Central memory CD4-positive, alpha-beta T cell (primary cell): Measurements from ENCODE around the gene TYW1.
"Not testable (repeated sequence)": the region's sequence is repeated elsewhere in the genome, so short reads cannot be mapped to it uniquely, and the experiment has no call there.

Source experiments
- DNase-seq: peaks from one replicate; pipeline ENCODE4 v3.0.0; 2022

Gene TYW1

DNA sequence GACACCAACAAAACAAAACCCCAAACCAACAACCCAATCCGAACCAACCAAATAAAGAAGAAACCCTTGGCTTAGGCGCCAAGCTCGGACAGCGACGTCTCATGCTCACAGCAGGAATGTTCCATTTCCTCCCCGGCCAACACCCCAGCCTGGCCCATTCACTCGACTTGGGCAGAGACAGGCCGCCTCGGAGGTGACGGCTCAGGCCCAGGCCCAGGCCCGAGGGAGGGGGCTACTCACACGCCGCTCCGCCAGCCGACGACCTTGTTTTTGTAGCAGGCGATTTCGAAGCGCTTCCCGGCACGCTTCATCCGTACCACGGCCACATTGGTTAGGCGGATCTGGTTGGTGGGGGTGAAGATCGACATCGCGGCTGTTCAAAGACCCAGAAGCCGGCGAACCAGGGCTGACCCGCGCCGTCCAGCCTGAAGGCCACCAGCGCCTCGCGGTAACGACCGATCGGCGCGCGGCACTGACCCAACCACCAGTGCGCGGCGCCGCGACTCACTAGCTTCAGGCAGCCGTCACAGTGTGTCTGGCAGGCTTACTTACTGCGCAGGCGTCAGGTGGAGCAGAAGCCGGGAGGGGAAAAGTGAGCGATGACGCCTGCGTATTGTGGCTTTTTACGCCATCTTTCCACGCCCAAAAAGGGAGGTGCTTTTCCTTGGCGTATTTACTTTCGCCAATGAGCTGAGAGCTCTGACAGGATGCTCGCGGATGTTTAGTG, 1.4 kb upstream of the TYW1 start, which contains the start of gene SBDS:
Gene SBDS, minus strand, starts transcription at position 537 of the 727 bp plus-strand sequence. Its CDS starts 169 bp downstream, at position 368.
- DNase-seq, result peak; percentile 96

DNA sequence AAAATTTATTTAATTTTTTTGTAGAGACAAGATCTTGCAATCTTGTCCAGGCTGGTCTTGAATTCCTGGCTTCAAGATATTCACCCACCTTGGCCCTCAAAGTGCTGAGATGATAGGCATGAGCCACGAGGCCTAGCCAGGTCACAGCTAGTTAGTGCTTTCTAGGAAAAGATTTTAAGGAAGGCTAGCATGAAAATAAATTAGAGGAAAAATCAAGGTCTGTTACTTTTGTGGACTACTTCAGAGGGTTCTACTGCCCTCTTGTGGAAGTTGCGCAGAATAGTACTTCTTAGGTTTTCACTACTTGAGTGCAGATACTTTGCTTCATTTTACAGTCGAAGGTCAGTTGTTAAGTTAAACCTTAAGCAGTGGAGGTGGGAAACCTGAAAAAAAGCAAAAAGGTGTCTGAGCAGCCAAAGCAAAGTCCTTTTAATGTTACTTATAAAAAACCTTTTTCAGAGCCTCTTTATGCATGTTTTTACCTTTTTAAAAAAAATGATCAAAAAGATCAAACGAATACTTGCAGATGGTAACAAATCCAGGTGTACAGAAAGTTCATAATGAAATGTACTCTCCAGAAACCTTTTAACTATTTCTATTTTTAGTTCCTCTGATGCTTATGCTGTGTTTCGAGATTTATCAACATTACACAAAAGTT, 4.1 kb downstream of the TYW1 start:
- DNase-seq, result peak; percentile 34

DNA sequence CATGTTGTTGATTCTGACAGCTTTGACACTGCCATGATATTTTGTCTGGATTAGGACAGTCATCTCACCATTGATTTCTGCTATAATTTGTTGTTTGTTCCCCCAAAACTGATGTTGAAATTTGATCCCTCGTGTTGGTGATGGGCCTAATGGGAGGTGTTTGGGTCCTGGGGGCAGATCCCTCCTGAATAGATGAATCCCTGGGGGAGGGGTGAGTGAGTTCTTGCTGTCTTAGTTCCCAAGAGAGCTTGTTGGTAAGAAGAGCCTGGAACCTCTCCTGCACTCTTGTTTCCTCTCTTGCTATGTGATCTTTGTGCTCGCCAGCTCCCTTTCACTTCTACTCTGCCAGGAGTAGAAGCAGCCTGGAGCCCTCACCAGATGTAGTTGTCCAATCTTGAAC, 7.5 kb downstream of the TYW1 start:
- DNase-seq, result not testable (repeated sequence)

DNA sequence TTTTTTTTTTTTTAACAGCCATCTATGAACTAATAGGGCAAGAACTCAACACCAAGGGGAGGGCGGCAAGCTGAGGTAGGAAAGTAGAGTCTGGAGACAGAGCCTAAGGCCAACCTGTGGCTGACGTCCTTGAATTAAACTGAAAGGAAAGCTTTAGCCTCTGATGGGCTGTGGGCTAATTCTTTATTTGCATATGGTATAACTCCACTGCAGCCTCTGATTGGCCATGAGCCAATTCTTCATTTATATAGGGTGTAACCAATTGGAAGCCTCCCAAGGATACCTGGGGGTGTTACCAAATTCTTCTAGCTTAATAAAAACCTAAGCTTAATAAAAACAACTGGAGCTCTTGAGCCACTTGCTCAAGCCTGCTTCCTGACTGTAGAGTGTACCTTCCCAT, 10.3 kb downstream of the TYW1 start:
- no peak for DNase-seq

DNA sequence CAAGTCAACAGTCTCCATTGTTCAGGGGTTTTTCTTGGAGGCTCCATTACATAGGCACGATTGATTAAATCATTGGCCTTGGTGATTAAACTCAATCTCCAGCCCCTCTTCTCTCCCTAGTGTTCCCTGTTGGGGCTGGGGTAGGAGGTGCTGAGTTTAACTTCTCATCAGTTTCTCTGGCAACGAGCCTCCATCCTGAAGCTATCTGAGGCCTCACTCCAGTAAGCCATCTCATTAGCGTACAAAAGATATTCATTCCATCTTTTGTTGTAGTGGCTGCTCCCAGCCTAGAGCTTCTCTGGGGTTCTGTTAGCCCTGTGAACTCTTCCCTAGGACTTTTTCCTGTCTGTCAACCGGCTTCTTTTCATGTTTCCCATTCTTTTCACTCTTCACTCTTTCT, 11.6 kb downstream of the TYW1 start:
- no peak for DNase-seq

DNA sequence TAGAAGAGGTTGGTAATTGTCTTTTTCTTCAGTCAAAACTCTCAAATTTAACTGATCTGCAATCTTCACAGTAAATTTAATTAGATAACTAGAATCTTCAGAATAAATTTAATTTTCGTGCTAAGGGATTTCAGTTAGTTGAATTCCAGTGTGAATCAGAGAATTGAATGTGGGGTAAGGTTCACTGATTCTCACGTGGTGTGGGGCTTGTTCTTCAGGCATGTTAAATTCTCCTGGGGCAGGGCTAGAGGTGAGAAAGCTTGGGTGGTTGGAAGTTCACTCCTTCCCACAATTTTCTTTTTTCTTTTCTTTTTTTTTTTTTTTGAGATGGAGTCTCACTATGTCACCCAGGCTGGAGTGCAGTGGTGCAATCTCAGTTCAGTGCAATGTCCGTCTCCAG, 13.0 kb downstream of the TYW1 start:
- DNase-seq, result not testable (repeated sequence)

DNA sequence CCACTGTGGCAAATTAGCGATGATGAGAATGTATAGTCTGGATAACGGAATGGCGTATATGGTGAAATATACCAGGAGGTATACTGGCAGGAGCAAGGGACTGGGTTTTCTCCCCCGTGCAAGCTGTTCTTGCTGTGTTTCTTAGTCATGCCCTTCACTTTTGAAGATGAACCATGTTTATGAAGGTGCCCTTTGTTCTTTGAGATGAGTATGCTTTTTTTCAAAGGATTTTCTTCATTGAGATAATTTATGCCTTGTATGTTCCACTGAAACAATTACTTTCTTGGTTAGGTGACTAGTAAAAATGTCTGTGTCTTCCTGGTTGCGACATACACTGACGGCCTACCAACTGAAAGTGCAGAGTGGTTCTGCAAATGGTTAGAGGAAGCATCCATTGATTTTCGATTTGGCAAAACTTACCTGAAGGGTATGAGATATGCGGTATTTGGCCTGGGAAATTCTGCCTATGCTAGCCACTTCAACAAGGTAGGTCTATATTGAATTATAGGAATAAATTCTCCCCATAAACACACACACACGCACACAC, 17.5 kb downstream of the TYW1 start:
- DNase-seq, result not testable (repeated sequence)

DNA sequence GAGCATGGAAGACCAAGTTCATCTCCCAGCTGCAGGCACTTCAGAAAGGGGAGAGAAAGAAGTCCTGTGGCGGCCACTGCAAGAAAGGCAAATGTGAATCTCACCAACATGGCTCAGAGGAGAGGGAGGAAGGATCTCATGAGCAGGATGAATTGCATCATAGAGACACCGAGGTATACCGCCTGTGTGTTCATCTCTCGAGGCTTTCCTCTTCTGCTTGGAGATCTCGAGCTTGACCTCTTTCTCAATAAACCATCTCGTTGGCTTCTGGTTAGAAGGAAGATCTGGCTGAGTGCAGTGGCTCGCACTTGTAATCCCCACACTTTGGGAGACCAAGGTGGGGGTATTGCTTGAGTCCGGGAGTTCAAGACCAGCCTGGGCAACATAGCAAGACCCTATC, 21.3 kb downstream of the TYW1 start:
- not testable (repeated sequence) for DNase-seq

DNA sequence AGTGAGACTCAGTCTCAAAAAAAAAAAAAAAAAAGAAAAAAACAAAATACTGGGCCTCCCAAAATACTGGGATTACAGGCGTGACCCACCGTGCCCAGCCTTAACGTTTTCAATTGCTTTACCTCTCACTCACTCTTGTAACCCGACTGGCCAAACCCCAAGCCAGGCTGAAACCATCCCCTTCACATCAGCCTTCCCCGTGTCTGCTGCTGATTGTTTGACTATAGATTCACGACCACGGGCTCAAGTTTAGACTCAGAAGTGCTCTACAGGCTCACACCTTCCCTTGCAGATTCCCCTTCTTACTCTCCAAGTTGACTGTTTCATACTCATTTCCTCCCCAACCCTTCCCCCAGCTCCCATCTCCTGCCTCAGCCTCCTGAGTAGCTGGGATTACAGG, 22.3 kb downstream of the TYW1 start:
- DNase-seq, result no peak

DNA sequence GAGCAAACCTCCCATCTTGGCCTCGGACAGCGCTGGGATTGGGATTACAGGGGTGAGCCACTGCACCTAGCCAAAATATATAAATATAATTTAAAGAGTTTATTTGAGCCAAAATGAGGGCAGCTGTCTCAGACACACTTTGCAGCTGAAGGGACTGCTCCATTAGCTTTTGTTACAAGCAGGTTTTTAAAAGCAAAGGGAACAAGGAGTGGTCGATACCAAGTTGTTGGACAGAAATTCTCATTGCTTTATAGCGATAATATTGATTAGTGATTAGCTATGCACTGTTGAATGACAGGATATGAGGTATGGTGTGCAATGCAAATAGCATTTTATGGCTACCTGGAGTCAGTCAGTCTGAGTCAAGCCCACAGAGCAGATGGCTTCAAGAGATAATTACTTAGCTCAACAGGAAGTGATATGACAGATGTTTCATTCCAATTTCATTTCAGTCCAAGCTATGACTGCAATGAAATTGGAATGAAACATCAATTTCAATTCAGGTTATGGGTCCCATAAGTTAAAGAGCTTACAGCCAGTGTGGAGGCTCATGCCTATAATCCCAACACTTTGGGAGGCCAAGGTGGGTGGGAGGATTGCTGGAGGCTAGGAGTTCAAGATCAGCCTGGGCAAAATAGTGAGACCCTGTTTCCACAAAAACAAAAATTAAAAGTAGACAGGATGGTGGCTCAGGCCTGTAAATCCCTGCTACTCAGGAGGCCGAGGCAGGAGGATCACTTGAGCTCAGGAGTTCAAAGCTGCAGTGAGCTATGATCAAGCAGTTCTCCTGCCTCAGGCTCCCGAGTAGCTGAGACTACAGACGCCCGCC, 23.1 kb downstream of the TYW1 start:
- DNase-seq, result no peak

DNA sequence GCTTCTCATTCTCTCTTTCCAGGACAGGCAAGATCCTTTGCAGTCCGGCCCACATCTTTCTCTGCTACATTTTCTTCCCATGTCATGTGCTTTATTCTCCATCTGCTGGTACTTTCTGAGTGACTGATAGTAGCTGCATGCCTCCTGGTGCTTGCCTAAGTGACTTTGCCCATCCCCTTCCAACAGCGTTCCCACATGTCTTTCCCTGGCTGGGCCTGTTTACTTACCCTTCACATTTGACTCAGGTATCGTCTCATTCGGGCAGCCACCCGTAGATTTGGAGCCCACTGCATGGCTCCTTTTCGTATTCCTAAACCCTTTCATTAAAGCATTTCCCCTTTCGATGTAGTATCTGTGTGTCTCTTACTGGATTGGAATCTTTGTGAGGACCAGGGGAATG, 24.6 kb downstream of the TYW1 start:
- no peak for DNase-seq

DNA sequence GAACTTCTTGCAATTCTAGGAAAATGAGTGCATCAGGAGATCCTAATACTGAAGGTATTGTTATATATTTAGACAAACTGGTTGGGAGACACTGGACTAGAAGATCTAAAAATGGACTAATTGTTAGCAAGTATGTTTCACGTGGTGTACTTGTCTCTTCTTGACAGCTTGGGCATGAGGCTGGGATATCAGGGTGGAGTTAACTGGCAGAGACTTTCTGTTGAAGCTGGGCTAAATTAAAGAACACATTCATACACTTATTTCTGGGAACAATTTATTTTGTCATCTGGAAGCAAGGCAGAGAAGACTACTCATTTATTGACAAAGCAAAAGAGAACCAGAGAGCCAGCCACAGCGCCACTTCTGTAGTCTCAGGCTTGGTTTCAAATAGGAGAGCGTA, 25.9 kb downstream of the TYW1 start:
- DNase-seq, result no peak

DNA sequence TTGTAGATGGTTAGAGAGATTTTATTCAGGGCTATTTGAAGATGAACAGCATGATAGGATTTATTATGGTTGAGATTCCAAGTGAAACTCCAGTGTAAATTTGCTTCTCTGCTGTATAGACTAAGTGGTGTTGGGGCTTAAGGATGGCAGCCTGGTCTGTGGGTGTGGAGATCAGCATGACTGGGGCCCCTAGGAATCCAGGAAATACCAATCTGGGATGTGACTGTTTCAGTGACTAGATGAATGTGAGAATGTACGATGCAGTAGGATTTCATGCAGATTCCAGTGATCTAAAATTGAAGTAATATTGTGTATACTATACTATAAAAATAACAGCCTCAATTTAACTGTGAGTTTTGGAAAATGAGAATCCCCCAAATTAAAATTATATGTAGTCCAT, 28.8 kb downstream of the TYW1 start:
- DNase-seq, result not testable (repeated sequence)

DNA sequence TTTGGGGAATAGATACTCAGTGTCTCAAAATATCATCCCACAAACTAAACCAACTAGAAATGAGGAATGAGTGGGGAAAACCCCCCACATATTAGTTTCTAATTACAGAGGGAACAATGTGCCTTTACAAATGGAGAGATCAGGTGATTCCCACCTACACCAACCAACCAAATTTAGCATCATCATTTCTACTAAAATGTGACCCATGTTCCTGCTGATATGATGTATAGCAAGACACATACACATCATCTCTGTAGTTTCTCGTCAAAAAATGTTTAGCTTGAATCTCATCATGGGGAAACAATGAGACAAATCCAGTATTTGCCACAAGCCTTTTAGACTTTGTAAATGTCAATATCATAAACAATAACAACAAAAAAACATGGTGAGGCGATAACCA, 35.1 kb downstream of the TYW1 start:
- not testable (repeated sequence) for DNase-seq

DNA sequence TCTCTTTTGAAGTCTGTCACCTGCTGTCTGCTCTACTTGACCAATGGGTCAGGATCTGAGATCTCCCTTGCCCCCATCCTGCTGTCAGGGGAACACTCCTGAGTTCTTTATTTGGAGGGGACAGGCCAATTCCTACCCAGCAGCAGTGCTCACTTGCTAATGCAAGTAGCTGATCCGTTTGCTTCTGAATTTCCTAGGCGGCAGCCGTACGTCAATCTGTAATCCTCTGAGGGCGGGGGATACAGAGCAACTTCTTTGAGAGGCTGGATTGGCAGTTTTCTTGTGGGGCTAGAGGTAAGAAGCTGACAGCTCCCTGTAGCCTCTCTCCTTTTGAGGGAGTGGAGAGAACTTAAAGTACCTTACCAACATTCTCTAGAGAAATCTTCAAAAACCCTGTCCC, 36.6 kb downstream of the TYW1 start:
- no peak for DNase-seq

DNA sequence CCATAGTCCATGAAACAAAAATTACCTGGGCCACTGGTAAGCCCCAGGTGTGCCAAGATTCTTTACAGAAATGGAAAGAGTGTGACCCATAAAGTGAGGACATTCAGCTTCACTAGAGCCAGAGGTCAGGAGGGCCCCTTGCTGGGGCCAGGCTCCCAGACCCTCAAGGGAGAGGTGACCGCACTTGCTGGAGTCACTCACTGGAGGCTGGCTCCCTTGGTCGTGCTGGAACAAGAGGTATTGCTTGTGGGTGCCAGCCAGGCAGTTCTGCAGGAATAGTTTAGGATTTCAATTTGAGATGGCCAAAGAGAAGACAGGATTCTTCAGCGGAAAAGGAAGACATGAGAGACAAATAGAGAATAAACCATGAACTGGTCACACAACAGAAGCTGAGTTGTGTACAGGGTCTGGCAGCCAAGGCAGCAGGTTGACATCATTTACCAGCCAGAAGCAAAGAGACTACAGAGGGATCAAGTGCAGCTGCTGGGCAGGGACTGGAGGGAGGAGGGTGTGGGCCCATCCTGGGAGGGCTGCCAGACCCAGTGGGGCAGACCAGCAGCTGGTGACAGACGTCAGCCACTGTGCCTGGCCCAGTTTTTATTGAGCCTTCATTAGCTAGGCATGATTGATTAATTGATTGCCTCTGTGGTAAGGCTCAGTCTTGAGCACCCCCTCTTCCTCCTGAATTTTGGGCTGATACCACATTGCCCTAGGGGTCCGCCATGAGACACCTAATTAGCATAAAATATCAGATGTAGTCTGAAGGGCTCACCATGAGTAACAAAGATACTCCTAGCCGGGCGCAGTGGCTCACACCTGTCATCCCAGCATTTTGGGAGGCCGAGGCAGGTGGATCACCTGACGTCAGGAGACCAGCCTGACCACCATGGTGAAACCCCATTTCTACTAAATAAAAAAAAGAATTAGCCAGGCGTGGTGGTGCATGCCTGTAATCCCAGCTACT, 40.1 kb downstream of the TYW1 start:
- DNase-seq, result not testable (repeated sequence)

DNA sequence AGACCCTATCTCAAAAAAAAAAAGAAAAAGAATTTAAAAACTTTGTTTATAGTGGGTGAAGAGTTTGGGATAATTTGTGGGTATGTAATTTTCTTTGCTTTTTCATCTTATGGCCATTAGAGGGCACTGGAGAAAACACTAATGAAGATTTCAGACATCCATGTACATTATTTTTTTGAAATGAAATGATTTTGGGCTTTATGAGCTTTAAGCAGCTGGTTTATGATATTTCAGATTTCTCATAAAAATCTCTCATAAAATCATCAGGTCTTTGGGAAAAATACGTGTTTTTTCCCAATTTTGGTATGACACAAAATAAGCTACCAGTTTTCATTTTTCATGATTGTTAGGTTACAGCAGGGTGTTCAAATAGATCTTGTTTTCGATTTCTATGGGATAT, 44.2 kb downstream of the TYW1 start:
- not testable (repeated sequence) for DNase-seq

DNA sequence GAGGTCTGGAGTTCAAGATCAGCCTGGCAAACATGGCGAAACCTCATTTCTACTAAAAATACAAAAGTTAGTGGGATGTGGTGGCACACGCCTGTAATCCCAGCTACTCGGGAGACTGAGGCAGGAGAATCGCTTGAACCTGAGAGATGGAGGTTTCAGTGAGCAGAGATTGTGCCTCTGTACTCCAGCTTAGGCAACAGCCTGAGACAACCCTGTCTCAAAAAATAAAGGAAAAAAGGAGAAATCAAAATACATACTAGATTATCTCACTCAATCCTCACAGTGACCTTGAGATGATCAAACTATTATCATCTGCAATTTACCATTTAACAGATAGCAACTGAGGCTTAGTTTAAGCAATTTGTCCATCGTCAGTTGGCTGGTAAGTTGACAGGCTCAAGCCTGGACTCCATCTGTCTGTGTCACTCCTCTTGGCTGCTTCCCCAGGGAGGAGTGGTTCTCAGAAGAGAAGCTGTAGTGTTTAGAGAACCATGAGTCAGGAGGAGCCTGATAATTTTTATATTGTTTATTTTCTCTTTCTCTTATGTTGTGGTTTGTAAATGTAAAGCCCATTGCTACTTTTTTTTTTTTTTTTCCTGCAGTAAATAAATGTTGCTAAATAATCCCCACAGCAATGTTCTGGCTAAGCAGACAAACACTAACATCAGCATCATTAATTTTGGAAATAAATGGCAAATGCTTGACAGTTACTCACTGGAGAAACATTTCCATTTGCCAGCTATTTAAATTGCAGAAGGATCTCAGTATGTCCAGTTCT, 46.3 kb downstream of the TYW1 start:
- not testable (repeated sequence) for DNase-seq

DNA sequence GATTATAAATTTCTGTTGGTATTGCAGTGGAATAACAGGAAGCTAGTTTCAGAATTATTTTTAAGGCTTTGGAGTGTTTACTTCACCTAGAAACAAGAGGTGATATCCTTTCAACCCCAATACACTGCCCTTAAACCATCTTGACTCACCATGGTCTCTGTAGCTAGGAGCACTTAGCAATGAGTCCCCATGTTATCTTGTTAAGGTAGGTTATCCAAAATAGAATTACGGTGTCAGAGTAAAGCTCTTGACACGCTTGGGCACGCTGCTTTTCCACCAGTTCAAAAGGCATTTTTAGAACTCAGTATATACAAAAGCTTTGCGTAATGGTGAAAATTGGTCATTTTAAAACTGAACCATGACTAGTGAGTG, 46.9 kb downstream of the TYW1 start:
- not testable (repeated sequence) for DNase-seq

DNA sequence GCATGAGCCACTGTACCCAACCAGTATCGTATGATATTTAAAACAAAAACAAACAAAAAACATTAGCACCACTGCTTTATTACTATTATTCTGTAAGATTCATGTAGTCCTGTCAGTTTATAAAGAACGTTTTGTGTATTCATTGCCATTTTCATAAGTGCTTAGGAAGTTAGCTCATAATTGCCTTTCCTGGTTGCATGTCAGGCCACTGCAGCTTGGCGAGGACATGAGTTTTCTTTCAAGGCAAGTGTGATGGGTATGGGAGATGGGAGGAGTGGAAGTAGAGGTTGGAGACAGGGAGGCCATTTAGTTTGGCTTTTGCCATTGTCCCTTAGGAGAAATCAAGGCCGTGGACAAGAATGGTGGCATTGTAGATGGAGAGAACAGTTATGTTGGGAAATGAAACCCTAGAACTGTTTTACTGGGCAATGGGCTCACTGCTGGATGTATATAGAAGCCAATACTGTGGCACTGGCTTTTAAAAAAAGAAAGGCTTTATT, 48.9 kb downstream of the TYW1 start:
- no peak for DNase-seq

DNA sequence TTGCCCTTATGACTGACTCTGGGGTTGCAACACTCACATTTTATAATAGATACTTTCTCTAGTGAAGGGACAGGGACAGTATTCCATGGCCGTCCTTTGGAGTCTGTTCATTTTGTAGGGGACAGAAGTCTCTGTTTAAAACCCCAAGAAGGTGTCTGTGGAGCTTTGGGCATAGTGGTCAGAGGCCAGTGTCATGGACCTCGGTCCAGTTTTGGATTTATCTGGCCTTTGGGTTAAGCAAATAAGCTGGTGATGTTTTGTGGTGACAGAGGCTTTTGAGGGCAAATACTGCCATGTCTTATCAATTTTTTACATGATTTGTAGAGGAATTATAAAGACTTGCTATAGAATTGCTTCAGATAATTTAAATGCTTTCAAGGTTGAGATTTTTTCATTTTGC, 50.2 kb downstream of the TYW1 start:
- not testable (repeated sequence) for DNase-seq
